GM23338 (cell line): ENCODE results near the gene ANO7. TPM values are rescaled to one million over a fixed set of nuclear protein-coding genes. Genes with fewer than 3 reads are reported as not detected.

ENCODE experiments used
- CREB1 ChIP-seq: fragments of 250-450 bp; sonication (Bioruptor Pico); IDR thresholded peaks from 2 replicates; pipeline ENCODE4 v1.5.0; 2020; ENCODE audit warnings: low read depth, mild to moderate bottlenecking, moderate library complexity
- CTCF ChIP-seq, 2 experiments: fragments of 200-600 bp in 1 of 2; sonication (generic) in 1 of 2; conservative IDR thresholded peaks; 2 replicates each; pipeline versions ENCODE4 v1.5.1 to v1.6.1; 2016 to 2017; ENCODE audit warnings: antibody characterized with exemption in 2 of 2, low read depth in 2 of 2, mild to moderate bottlenecking in 2 of 2, moderate library complexity in 1 of 2
- ETS1 ChIP-seq: IDR thresholded peaks from 2 replicates; pipeline ENCODE4 v1.6.1; 2016; ENCODE audit warnings: antibody characterized with exemption
- EZH2 ChIP-seq: fragments of 200-600 bp; sonication (generic); IDR thresholded peaks from one replicate; pipeline ENCODE4 v1.8.0; 2017; ENCODE audit warnings: antibody characterized with exemption, mild to moderate bottlenecking, low read depth; ENCODE audit not compliant: unreplicated experiment
- JUNB ChIP-seq: IDR thresholded peaks from one replicate; pipeline ENCODE4 v1.6.1; 2016; ENCODE audit warnings: antibody characterized with exemption; ENCODE audit not compliant: unreplicated experiment
- POLR2AphosphoS5 ChIP-seq: IDR thresholded peaks from 2 replicates; pipeline ENCODE4 v1.6.1; 2016; ENCODE audit warnings: antibody characterized with exemption, low read depth
- REST ChIP-seq: IDR thresholded peaks from one replicate; pipeline ENCODE4 v1.6.1; 2018; ENCODE audit warnings: antibody characterized with exemption; ENCODE audit not compliant: unreplicated experiment
- ZNF462 ChIP-seq: fragments of 250-450 bp; sonication (Bioruptor Pico); IDR thresholded peaks from 2 replicates; pipeline ENCODE4 v1.5.0; 2020; ENCODE audit warnings: mild to moderate bottlenecking, moderate library complexity
- polyA plus RNA-seq: library from polyadenylated mRNA; unstranded; fragments of >200 nt; fragmentation: Nextera tagmentation; extraction: Ambion mirVana; gene quantifications from 2 replicates; pipeline ENCODE4 v1.2.1, GENCODE V29; 2016
- total RNA-seq: library from RNA; depleted of rRNA; stranded (reverse); fragments of >200 nt; shearing (Covaris generic); gene quantifications from 2 replicates; pipeline ENCODE4 v1.2.3, GENCODE V29; 2014

Gene ANO7
- total and polyA plus RNA-seq, 2 experiments from 2014 or later, result 3.6 to 5.1 TPM

- TF ChIP-seq ZNF462 (CRISPR knock-in tag) (no peak), ETS1 (no peak), CTCF (conservative IDR thresholded peaks at IDR 0.05; ENCODE audit: low read depth in 2 of 2) (no peak), JUNB (no peak), CREB1 (CRISPR knock-in tag) (no peak), POLR2AphosphoS5 (no peak), REST (no peak), EZH2 (no peak)
Measured at GRCh38 chr2:241216211-241216761, 27.8 kb downstream of the ANO7 start (continued).
